ENCODE measurements around the gene TMEM150A.

Gene TMEM150A

GRCh38 chr2:85588645-85589044 lies 13.9 kb downstream of the TMEM150A start:
- H3K4me2 ChIP-seq (ENCODE audit: insufficient read depth, low read length, poor library complexity, severe bottlenecking): no peak overlapping the region
- H3K4me1 ChIP-seq (ENCODE audit: control insufficient read depth in 2 of 2, insufficient read depth in 1 of 2, low read depth in 1 of 2, low read length in 2 of 2): peaks cover 6 to 15% of the 10 kb centered on the region in 2 donors
- H2AK5ac ChIP-seq (ENCODE audit: low read depth, low read length): no peak overlapping the region
- no peak overlapping the region for H3K4ac ChIP-seq (ENCODE audit: low read length)
- H3K9ac ChIP-seq (ENCODE audit: low read depth, low read length, poor library complexity): no peak overlapping the region
- no peak for DNase-seq (ENCODE audit: low spot score)
- H4K91ac ChIP-seq (ENCODE audit: low read depth, low read length, poor library complexity): no peak overlapping the region
- no peaks in the 10 kb centered on the region for H3K79me1 ChIP-seq (ENCODE audit: low read depth, low read length)
- no peak overlapping the region for H3K27ac ChIP-seq (replicated peaks; ENCODE audit: low read length)
- no peak overlapping the region for H2BK5ac ChIP-seq (ENCODE audit: low read length)
- H3K9me3 ChIP-seq (replicated peaks in 1 of 2; ENCODE audit: control insufficient read depth in 2 of 2, insufficient read depth in 1 of 2, low read depth in 1 of 2, low read length in 2 of 2): peaks cover 0 to 2% of the 10 kb centered on the region in 2 donors
- no peak overlapping the region for H4K8ac ChIP-seq (ENCODE audit: low read depth, low read length)
- no CpG with 5 or more reads among the region's 4 CpGs for WGBS, 2 donors (ENCODE audit: extremely low coverage in 2 of 2, insufficient read length in 2 of 2, insufficient replicate concordance in 1 of 2)
- no peak overlapping the region for H3K23ac ChIP-seq (ENCODE audit: low read depth, low read length, poor library complexity)
- H3K4me3 ChIP-seq (ENCODE audit: low read length in 2 of 2): no peak overlapping the region
- H3K27me3 ChIP-seq (ENCODE audit: control insufficient read depth in 3 of 3, insufficient read depth in 3 of 3, low read depth in 1 of 3, low read length in 3 of 3): peaks cover 0 to 22% (median 3%) of the 10 kb centered on the region in 3 experiments
- no peak overlapping the region for H3K18ac ChIP-seq (ENCODE audit: low read length)
- no peak overlapping the region for H2BK15ac ChIP-seq (ENCODE audit: low read length)
- no peak overlapping the region for H2BK120ac ChIP-seq (ENCODE audit: low read depth, low read length)
- no peaks in the 10 kb centered on the region for H3K36me3 ChIP-seq (replicated peaks in 1 of 2; ENCODE audit: control insufficient read depth in 2 of 2, insufficient read depth in 2 of 2, low read length in 2 of 2)
- H2AFZ ChIP-seq (ENCODE audit: low read length): peak overlapping the region; percentile 46
- no peak overlapping the region for H3K14ac ChIP-seq (ENCODE audit: low read length)
- H2BK12ac ChIP-seq (ENCODE audit: low read length): no peak overlapping the region

GRCh38 chr2:85588236-85588635 lies 14.3 kb downstream of the TMEM150A start:
- no peaks in the 10 kb centered on the region for H3K36me3 ChIP-seq (replicated peaks in 1 of 2; ENCODE audit: control insufficient read depth in 2 of 2, insufficient read depth in 2 of 2, low read length in 2 of 2)
- peaks cover 6 to 15% of the 10 kb centered on the region in 2 donors for H3K4me1 ChIP-seq (ENCODE audit: control insufficient read depth in 2 of 2, insufficient read depth in 1 of 2, low read depth in 1 of 2, low read length in 2 of 2)
- no peak overlapping the region for H2AK5ac ChIP-seq (ENCODE audit: low read depth, low read length)
- H2AFZ ChIP-seq (ENCODE audit: low read length): peak overlapping the region; percentile 46
- H3K18ac ChIP-seq (ENCODE audit: low read length): no peak overlapping the region
- H3K4me3 ChIP-seq (ENCODE audit: low read length in 2 of 2): no peak overlapping the region
- no peak overlapping the region for H2BK12ac ChIP-seq (ENCODE audit: low read length)
- H3K79me1 ChIP-seq (ENCODE audit: low read depth, low read length): no peaks in the 10 kb centered on the region
- no peak overlapping the region for H2BK5ac ChIP-seq (ENCODE audit: low read length)
- H4K91ac ChIP-seq (ENCODE audit: low read depth, low read length, poor library complexity): no peak overlapping the region
- H3K23ac ChIP-seq (ENCODE audit: low read depth, low read length, poor library complexity): no peak overlapping the region
- H3K4ac ChIP-seq (ENCODE audit: low read length): no peak overlapping the region
- H2BK15ac ChIP-seq (ENCODE audit: low read length): no peak overlapping the region
- H3K4me2 ChIP-seq (ENCODE audit: insufficient read depth, low read length, poor library complexity, severe bottlenecking): no peak overlapping the region
- no peak overlapping the region for H3K9ac ChIP-seq (ENCODE audit: low read depth, low read length, poor library complexity)
- no peak overlapping the region for H2BK120ac ChIP-seq (ENCODE audit: low read depth, low read length)
- no CpG with 5 or more reads among the region's 4 CpGs for WGBS, 2 donors (ENCODE audit: extremely low coverage in 2 of 2, insufficient read length in 2 of 2, insufficient replicate concordance in 1 of 2)
- peaks cover 0 to 24% (median 3%) of the 10 kb centered on the region in 3 experiments for H3K27me3 ChIP-seq (ENCODE audit: control insufficient read depth in 3 of 3, insufficient read depth in 3 of 3, low read depth in 1 of 3, low read length in 3 of 3)
- H3K27ac ChIP-seq (replicated peaks; ENCODE audit: low read length): no peak overlapping the region
- H3K14ac ChIP-seq (ENCODE audit: low read length): no peak overlapping the region
- H3K9me3 ChIP-seq (replicated peaks in 1 of 2; ENCODE audit: control insufficient read depth in 2 of 2, insufficient read depth in 1 of 2, low read depth in 1 of 2, low read length in 2 of 2): peaks cover 0 to 2% of the 10 kb centered on the region in 2 donors
- H4K8ac ChIP-seq (ENCODE audit: low read depth, low read length): no peak overlapping the region
- no peak for DNase-seq (ENCODE audit: low spot score)

GRCh38 chr2:85585781-85586105 lies 16.8 kb downstream of the TMEM150A start:
- Histone ChIP-seq H3K36me3 (replicated peaks in 1 of 2; ENCODE audit: control insufficient read depth in 2 of 2, insufficient read depth in 2 of 2, low read length in 2 of 2) (no peaks in the 10 kb centered on the region), H2AFZ (ENCODE audit: low read length) (peak overlapping the region; percentile 58), H3K4ac (ENCODE audit: low read length) (no peak overlapping the region), H3K4me1 (ENCODE audit: control insufficient read depth in 2 of 2, insufficient read depth in 1 of 2, low read depth in 1 of 2, low read length in 2 of 2) (peaks cover 6 to 15% of the 10 kb centered on the region in 2 donors), H3K4me2 (ENCODE audit: insufficient read depth, low read length, poor library complexity, severe bottlenecking) (no peak overlapping the region), H3K9ac (ENCODE audit: low read depth, low read length, poor library complexity) (no peak overlapping the region), H3K79me1 (ENCODE audit: low read depth, low read length) (no peaks in the 10 kb centered on the region), H3K27me3 (ENCODE audit: control insufficient read depth in 3 of 3, insufficient read depth in 3 of 3, low read depth in 1 of 3, low read length in 3 of 3) (peaks cover 0 to 26% (median 3%) of the 10 kb centered on the region in 3 experiments), H3K18ac (ENCODE audit: low read length) (no peak overlapping the region), H3K4me3 (ENCODE audit: low read length in 2 of 2) (no peak overlapping the region), H2BK15ac (ENCODE audit: low read length) (no peak overlapping the region), H2BK12ac (ENCODE audit: low read length) (no peak overlapping the region), H2BK120ac (ENCODE audit: low read depth, low read length) (no peak overlapping the region), H3K23ac (ENCODE audit: low read depth, low read length, poor library complexity) (no peak overlapping the region), H4K8ac (ENCODE audit: low read depth, low read length) (no peak overlapping the region), H2AK5ac (ENCODE audit: low read depth, low read length) (no peak overlapping the region), H3K27ac (replicated peaks; ENCODE audit: low read length) (no peak overlapping the region), H3K9me3 (replicated peaks in 1 of 2; ENCODE audit: control insufficient read depth in 2 of 2, insufficient read depth in 1 of 2, low read depth in 1 of 2, low read length in 2 of 2) (no peaks in the 10 kb centered on the region), H4K91ac (ENCODE audit: low read depth, low read length, poor library complexity) (no peak overlapping the region), H3K14ac (ENCODE audit: low read length) (no peak overlapping the region), H2BK5ac (ENCODE audit: low read length) (no peak overlapping the region)
- DNase-seq (ENCODE audit: low spot score): no peak
- WGBS, 2 donors (ENCODE audit: extremely low coverage in 2 of 2, insufficient read length in 2 of 2, insufficient replicate concordance in 1 of 2): no CpG with 5 or more reads among the region's 1 CpG

DNA sequence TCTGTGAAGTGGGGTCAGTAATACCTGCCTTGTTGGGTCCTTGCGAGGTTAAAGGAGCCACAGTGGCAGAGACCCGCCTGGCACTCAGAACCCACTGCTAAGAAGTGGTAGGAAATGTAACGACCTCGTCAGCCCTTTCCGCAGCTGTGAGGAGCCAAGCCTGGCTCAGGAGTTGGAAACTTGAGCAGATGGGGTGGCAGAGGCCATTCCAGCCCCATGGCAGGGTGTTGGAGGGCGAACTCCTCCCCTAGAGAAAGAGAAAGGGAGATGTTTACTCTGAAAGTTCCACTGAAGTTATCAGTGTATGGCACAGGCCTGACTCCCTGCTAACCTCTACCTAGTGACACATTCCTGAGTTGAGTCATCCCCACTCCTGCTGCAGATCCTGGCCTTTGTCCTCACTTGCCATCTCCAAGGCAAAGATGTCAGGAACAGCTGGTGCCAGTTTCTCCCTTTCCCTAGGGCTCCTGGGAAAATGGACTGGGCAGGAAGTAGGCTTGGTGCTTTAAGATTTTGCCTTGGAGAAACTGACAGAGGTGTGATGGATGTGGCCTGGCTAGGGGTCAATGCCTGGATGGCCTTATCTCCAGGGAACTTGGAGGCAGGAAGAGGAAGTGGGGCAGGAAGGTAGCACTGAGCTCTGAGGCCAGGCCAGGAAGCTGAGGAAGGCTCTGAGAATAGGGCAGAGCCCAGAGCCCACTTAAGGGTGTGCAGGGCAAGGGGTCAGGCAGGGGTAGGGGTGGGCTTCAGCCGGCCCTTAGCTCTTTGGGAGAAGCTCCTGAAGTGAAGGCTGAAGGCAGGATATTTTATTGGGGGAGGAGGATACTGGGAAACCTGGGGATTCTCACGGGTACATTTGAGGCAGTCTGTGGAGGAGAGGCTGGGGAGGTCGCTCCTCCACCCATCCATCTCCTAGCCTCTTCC lies 17.4 kb downstream of the TMEM150A start:
- H3K14ac ChIP-seq (ENCODE audit: low read length): no peak overlapping the region
- no peak for DNase-seq (ENCODE audit: low spot score)
- peak overlapping the region; percentile 58 for H2AFZ ChIP-seq (ENCODE audit: low read length)
- H3K9me3 ChIP-seq (replicated peaks in 1 of 2; ENCODE audit: control insufficient read depth in 2 of 2, insufficient read depth in 1 of 2, low read depth in 1 of 2, low read length in 2 of 2): no peaks in the 10 kb centered on the region
- H4K91ac ChIP-seq (ENCODE audit: low read depth, low read length, poor library complexity): no peak overlapping the region
- H2AK5ac ChIP-seq (ENCODE audit: low read depth, low read length): no peak overlapping the region
- no CpG with 5 or more reads among the region's 9 CpGs for WGBS, 2 donors (ENCODE audit: extremely low coverage in 2 of 2, insufficient read length in 2 of 2, insufficient replicate concordance in 1 of 2)
- peaks cover 6 to 15% of the 10 kb centered on the region in 2 donors for H3K4me1 ChIP-seq (ENCODE audit: control insufficient read depth in 2 of 2, insufficient read depth in 1 of 2, low read depth in 1 of 2, low read length in 2 of 2)
- H2BK120ac ChIP-seq (ENCODE audit: low read depth, low read length): no peak overlapping the region
- no peaks in the 10 kb centered on the region for H3K79me1 ChIP-seq (ENCODE audit: low read depth, low read length)
- no peak overlapping the region for H3K4me2 ChIP-seq (ENCODE audit: insufficient read depth, low read length, poor library complexity, severe bottlenecking)
- peaks cover 0 to 26% (median 3%) of the 10 kb centered on the region in 3 experiments for H3K27me3 ChIP-seq (ENCODE audit: control insufficient read depth in 3 of 3, insufficient read depth in 3 of 3, low read depth in 1 of 3, low read length in 3 of 3)
- no peak overlapping the region for H2BK12ac ChIP-seq (ENCODE audit: low read length)
- H3K9ac ChIP-seq (ENCODE audit: low read depth, low read length, poor library complexity): no peak overlapping the region
- H3K23ac ChIP-seq (ENCODE audit: low read depth, low read length, poor library complexity): no peak overlapping the region
- no peak overlapping the region for H4K8ac ChIP-seq (ENCODE audit: low read depth, low read length)
- no peak overlapping the region for H3K4me3 ChIP-seq (ENCODE audit: low read length in 2 of 2)
- no peaks in the 10 kb centered on the region for H3K36me3 ChIP-seq (replicated peaks in 1 of 2; ENCODE audit: control insufficient read depth in 2 of 2, insufficient read depth in 2 of 2, low read length in 2 of 2)
- peak overlapping the region; percentile 43 for H2BK5ac ChIP-seq (ENCODE audit: low read length)
- H3K27ac ChIP-seq (replicated peaks; ENCODE audit: low read length): no peak overlapping the region
- H3K4ac ChIP-seq (ENCODE audit: low read length): no peak overlapping the region
- H2BK15ac ChIP-seq (ENCODE audit: low read length): no peak overlapping the region
- H3K18ac ChIP-seq (ENCODE audit: low read length): no peak overlapping the region
